Measurements from ENCODE around the gene MYCBP. TPM values are rescaled to one million over a fixed set of nuclear protein-coding genes. Genes with fewer than 3 reads are reported as not detected.

Gene MYCBP, protein sequence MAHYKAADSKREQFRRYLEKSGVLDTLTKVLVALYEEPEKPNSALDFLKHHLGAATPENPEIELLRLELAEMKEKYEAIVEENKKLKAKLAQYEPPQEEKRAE
- total RNA-seq: 10 to 100 TPM in 3 of 4 donors, 1 to 10 TPM in 1; 6.2 to 26.4 (median 14.7) TPM

DNA sequence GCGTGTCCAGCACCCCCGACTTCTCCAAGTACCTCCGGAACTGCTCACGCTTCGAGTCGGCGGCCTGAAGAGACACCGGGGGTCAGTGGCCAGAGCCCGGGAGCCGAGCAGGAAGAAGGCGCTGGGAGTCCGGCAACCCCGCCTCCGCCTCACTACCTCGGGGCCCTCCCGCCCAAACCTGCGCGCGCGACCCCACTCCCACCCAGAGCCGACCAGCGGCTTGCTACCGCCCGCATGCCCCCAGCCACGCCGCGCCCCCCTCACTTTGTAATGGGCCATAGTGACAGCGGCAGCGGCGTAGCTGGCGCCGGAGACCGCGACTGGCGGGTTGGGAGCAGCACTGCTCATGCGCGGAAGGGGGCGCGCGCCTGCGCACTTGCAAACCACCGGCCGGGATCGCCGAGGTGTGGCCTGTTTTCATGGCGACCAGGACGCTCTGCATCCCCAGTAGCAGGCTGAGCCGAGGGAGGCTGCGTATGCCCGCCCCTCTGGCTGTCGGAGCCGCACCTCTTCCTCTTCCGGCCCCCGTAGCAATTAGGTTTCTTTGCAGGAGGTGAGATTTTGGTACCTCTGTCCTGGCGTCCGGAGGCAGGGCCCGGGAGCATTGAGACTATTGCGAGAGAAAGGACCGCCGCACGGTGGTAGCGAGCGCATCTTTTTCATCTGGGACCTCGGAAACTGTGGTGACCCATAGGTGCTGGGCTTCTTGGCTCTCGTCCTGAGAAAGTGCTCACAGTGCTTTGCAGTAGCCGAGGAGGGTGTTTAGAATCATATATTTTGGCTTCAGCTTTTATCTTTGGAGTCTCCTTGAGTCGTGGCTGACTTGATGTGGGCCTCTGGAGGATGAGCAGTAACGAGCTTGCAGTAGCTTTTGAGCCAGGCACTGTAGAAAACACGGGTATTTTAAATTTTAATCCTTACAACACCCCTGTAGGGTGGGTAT lies at the start of gene MYCBP:
TSS of gene MYCBP (minus strand) at position 322 of the 943 bp plus-strand sequence. CDS start at position 279, 43 bp downstream.
- TF ChIP-seq, protein P1, sequence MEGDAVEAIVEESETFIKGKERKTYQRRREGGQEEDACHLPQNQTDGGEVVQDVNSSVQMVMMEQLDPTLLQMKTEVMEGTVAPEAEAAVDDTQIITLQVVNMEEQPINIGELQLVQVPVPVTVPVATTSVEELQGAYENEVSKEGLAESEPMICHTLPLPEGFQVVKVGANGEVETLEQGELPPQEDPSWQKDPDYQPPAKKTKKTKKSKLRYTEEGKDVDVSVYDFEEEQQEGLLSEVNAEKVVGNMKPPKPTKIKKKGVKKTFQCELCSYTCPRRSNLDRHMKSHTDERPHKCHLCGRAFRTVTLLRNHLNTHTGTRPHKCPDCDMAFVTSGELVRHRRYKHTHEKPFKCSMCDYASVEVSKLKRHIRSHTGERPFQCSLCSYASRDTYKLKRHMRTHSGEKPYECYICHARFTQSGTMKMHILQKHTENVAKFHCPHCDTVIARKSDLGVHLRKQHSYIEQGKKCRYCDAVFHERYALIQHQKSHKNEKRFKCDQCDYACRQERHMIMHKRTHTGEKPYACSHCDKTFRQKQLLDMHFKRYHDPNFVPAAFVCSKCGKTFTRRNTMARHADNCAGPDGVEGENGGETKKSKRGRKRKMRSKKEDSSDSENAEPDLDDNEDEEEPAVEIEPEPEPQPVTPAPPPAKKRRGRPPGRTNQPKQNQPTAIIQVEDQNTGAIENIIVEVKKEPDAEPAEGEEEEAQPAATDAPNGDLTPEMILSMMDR (IDR thresholded peaks at IDR 0.05; ENCODE audit: low read depth): no peak

DNA sequence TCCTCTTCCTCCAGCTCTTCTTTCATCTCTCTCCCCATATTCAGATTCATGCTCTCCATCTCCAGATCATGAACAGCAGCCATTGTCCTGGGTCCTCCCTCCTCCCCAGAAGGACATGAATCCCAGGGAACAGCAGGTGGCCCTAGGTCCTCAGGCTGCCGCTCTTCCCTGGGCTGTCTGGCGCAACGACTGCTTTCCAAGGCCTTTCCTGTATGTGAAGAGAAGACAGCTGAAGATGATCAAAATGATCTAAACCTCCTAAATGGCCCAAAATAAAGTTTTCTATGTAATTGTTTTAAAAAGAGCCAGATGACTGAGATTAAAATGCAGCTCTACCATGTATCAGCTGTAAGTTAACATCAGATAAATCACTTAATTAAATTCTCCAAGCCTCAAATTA lies 46.0 kb upstream of the MYCBP start:
- TF ChIP-seq, protein P1 (IDR thresholded peaks at IDR 0.05; ENCODE audit: low read depth): no peak

DNA sequence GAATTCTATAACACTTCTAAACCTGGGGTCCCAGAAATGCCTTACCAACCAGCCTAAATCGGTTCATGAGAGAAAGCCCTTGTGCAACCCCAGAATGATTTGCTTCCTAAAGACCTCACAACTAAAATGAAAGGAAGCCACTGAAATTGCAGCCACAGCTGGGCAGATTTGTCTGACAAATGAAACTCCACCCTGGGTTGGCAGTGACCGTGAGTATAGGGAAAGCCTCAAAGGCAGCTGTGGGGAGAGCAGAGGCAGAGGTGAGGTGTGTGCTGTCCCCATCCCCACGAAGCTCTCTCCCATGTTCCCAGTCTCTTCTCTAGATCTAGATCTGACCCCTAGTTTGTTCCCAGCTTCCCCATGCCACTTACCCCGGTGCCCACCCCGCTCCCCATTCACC lies 45.4 kb upstream of the MYCBP start:
- TF ChIP-seq, protein P1 (IDR thresholded peaks at IDR 0.05; ENCODE audit: low read depth): no peak

DNA sequence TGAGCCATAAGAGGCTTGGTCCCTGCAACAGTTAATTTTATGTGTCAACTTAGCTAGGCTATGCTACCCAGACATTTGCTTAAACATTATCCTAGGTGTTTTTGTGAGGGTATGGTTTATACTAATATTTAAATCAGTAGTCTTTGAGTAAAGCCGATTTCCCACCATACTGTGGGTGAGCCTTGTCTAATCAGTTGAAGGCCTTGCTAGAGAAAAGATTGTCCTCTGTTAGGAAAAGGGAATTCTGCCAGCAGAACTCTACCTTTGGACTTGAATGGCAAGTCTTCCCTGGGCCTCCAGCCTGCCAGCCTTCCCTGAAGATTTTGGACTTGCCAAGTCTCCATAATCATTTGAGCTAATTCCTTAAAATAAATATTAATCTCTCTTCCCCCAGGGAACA lies 44.6 kb upstream of the MYCBP start:
- TF ChIP-seq, protein P1 (IDR thresholded peaks at IDR 0.05; ENCODE audit: low read depth): no peak

DNA sequence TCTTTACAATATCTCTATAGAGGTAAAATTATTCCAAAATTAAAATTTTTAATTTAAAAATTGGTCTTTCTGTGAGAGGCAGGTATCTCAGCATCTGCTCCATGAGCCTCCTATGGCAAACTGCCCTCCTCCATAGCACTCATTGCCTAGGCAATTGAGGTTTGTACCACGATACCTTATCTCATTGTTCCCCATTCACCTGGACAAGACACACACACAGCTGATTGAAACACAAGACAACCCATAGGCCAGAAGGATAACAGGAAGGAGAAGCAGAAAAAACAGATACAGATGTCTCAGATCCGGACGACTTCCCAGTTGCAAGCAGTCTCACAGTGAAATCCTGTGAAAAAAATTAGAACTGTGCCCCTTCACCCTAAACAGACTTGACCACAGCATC lies 44.2 kb upstream of the MYCBP start:
- TF ChIP-seq, protein P1 (IDR thresholded peaks at IDR 0.05; ENCODE audit: low read depth): no peak

DNA sequence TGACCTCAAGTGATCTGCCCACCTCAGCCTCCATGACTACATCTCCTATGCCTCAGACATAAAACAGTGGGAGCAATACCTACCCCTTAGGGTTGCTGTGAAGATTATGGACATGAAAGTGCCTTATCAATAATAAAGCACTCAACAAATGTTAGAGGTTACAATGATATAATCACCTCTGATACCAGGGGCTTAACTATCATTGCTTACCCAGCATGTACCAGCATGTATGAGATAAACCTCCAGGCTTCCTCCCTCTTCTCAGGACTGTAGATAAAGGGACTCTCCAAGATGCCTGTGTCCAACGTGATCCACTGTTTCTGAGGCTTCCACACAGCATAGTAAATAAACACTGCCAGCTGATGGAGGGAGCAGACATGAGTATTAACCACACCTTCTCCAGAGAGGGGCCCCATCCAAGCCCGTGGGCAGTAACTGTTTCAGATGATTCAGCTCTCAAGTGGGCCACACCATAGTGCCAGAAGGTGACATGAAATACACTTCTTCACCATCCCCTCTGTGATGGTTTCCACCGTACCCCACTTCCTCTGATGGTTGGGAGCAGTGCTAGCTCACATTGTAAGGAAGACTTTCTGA lies 42.3 kb upstream of the MYCBP start:
- TF ChIP-seq, protein P1 (IDR thresholded peaks at IDR 0.05; ENCODE audit: low read depth): no peak

DNA sequence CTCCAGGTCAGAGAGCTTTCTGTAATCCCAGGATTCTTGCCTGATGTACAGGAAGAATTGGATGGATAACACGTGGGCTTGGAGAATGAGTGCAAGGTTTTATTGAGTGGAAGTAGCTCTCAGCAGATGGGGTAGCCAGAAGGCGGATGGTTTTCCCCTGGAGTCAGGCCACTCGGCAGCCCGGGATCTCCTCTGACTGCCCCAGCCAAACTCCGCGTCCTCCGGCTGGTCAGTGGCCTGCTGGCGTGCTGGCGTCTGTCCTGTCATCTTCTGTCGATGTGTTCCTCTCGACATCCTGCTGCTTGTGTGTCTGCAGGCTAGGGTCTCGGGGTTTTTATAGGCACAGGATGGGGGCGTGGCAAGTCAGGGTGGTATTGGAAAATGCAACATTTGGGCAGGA lies 35.7 kb upstream of the MYCBP start:
- TF ChIP-seq, protein P1 (IDR thresholded peaks at IDR 0.05; ENCODE audit: low read depth): no peak

All from subcutaneous adipose tissue (tissue), 4 donors.